Neural cell (in vitro differentiated cells): Measurements from ENCODE around the gene CHMP1A. TPM values are rescaled to one million over a fixed set of nuclear protein-coding genes. Genes with fewer than 3 reads are reported as not detected.
"Not testable (repeated sequence)": the region's sequence is repeated elsewhere in the genome, so short reads cannot be mapped to it uniquely, and the experiment has no call there.

ENCODE experiments used
- H2AFZ ChIP-seq: fragments of 200-600, 300-800 bp; sonication (generic), shearing (Covaris generic); 2 replicates; pipeline ENCODE4 v1.6.0; 2014; ENCODE audit warnings: low read depth, mild to moderate bottlenecking, antibody characterized with exemption, low read length, moderate library complexity
- H3F3A ChIP-seq: fragments of 200-600 bp; shearing (Covaris generic); 2 replicates; pipeline ENCODE4 v1.6.1; 2016; ENCODE audit warnings: mild to moderate bottlenecking, moderate library complexity, mixed read lengths, antibody characterized with exemption, low read length; ENCODE audit not compliant: insufficient read depth, poor library complexity, severe bottlenecking
- H3K27ac ChIP-seq: fragments of 200-600, 300-800 bp; sonication (generic), shearing (Covaris generic); 2 replicates; pipeline ENCODE4 v1.5.1; 2014; ENCODE audit warnings: mild to moderate bottlenecking, low read length, moderate library complexity
- H3K27me3 ChIP-seq: fragments of 300-800, 200-600 bp; sonication (generic), shearing (Covaris generic); 2 replicates; pipeline ENCODE4 v1.6.0; 2014; ENCODE audit warnings: mild to moderate bottlenecking, low read depth, low read length, moderate library complexity; ENCODE audit not compliant: insufficient read depth
- H3K36me3 ChIP-seq: fragments of 300-800, 200-600 bp; sonication (generic), shearing (Covaris generic); 2 replicates; pipeline ENCODE4 v1.5.1; 2014; ENCODE audit warnings: mild to moderate bottlenecking, antibody characterized with exemption, low read length, moderate library complexity; ENCODE audit not compliant: insufficient read depth
- H3K4me2 ChIP-seq: fragments of 300-800, 200-600 bp; sonication (generic), shearing (Covaris generic); 2 replicates; pipeline ENCODE4 v1.6.0; 2014; ENCODE audit warnings: mild to moderate bottlenecking, low read length
- H3K4me3 ChIP-seq: fragments of 300-800, 200-600 bp; sonication (generic), shearing (Covaris generic); 2 replicates; pipeline ENCODE4 v1.5.1; 2014; ENCODE audit warnings: mild to moderate bottlenecking, low read length, moderate library complexity
- H3K79me2 ChIP-seq: fragments of 200-600 bp; shearing (Covaris generic); replicated peaks from 2 replicates; pipeline ENCODE4 v1.6.0; 2014; ENCODE audit warnings: mild to moderate bottlenecking, low read length, moderate library complexity; ENCODE audit not compliant: insufficient read depth
- H3K9ac ChIP-seq: fragments of 300-800, 200-600 bp; sonication (generic), shearing (Covaris generic); 2 replicates; pipeline ENCODE4 v1.6.1; 2016; ENCODE audit warnings: mild to moderate bottlenecking, low read length, mixed read lengths
- H3K9me2 ChIP-seq: fragments of 200-600 bp; shearing (Covaris generic); 2 replicates; pipeline ENCODE4 v1.6.1; 2016; ENCODE audit warnings: mild to moderate bottlenecking, low read length, mixed read lengths; ENCODE audit not compliant: insufficient read depth
- H3K9me3 ChIP-seq: fragments of 200-600, 300-800 bp; sonication (generic), shearing (Covaris generic); 2 replicates; pipeline ENCODE4 v1.6.1; 2016; ENCODE audit warnings: mild to moderate bottlenecking, mixed run types, low read length, moderate library complexity, mixed read lengths
- H4K20me1 ChIP-seq: fragments of 200-600 bp; shearing (Covaris generic); 2 replicates; pipeline ENCODE4 v1.6.1; 2016; ENCODE audit warnings: mild to moderate bottlenecking, mixed run types; ENCODE audit not compliant: insufficient read depth
- EP300 ChIP-seq: fragments of 450-650 bp; conservative IDR thresholded peaks from 2 replicates; pipeline ENCODE4 v1.6.1; 2014; ENCODE audit warnings: antibody characterized with exemption, mild to moderate bottlenecking, moderate library complexity; ENCODE audit not compliant: poor library complexity, severe bottlenecking
- EZH2 ChIP-seq: fragments of 200-600, 300-800 bp; shearing (Covaris generic), sonication (generic); IDR thresholded peaks from 2 replicates; pipeline ENCODE4 v1.6.1; 2014; ENCODE audit warnings: antibody characterized with exemption, low read length, borderline replicate concordance, mild to moderate bottlenecking; ENCODE audit not compliant: insufficient read depth, poor library complexity, severe bottlenecking
- MXI1 ChIP-seq: fragments of 450-650 bp; conservative IDR thresholded peaks from 2 replicates; pipeline ENCODE4 v1.6.1; 2014; ENCODE audit warnings: antibody characterized with exemption, mild to moderate bottlenecking; ENCODE audit not compliant: poor library complexity, severe bottlenecking
- POLR2AphosphoS5 ChIP-seq: IDR thresholded peaks from 2 replicates; pipeline ENCODE4 v1.6.1; 2012
- RAD21 ChIP-seq: fragments of 450-650 bp; conservative IDR thresholded peaks from 2 replicates; pipeline ENCODE4 v1.6.1; 2014; ENCODE audit warnings: antibody characterized with exemption, mild to moderate bottlenecking, moderate library complexity
- SMC3 ChIP-seq: fragments of 450-650 bp; conservative IDR thresholded peaks from 2 replicates; pipeline ENCODE4 v1.6.1; 2014; ENCODE audit warnings: antibody characterized with exemption, mild to moderate bottlenecking, moderate library complexity; ENCODE audit not compliant: poor library complexity
- TAF1 ChIP-seq: IDR thresholded peaks from 2 replicates; pipeline ENCODE4 v1.6.1; 2012; ENCODE audit warnings: low read depth
- polyA plus RNA-seq: library from polyadenylated mRNA; depleted of rRNA; stranded (reverse); fragments of >200 nt; gene quantifications from 2 replicates; pipeline ENCODE4 v1.2.3, GENCODE V29; 2014
- TF ChIP-seq, protein P1 (sequence below): fragments of 450-650 bp; IDR thresholded peaks from 2 replicates; pipeline ENCODE4 v1.5.1; 2014; ENCODE audit warnings: antibody characterized with exemption, mild to moderate bottlenecking, moderate library complexity; ENCODE audit not compliant: poor library complexity, severe bottlenecking
- TF ChIP-seq, protein P2 (sequence below): IDR thresholded peaks from 2 replicates; pipeline ENCODE4 v1.6.1; 2012; ENCODE audit warnings: borderline replicate concordance

CHMP1A gene
- polyA plus RNA-seq, 1 donor from 2014 or later, result 113 TPM

DNA sequence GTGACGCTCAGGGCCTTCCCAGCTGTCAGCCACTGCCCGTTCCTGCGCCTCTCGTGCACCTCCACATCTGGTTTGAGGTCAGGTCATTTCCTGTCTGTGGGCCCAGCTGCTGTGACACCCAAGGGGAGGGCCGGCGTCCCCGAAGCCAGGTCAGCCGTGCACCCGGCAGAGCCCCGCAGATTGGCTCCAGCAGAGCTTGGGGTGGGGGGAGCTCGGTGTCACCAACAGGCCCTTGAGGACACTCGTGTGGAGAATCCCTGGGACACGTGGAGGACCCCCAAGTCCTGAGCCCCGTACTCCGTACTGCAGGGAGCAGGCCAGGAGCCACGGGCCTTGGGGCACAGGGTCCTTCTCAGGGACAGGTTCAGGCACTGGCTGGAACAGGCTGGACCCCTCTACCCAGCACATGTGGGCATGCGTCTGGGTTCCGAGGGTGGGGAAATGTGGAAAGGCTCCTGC lies 39.2 kb upstream of the CHMP1A start:
- Histone ChIP-seq H3K27ac (no peak overlapping the region), H2AFZ (no peak overlapping the region), H3K4me3 (no peak overlapping the region), H3K36me3 (no peaks in the 10 kb centered on the region), H4K20me1 (no peaks in the 10 kb centered on the region), H3K9me3 (no peaks in the 10 kb centered on the region), H3K9ac (no peak overlapping the region), H3K79me2 (no peaks in the 10 kb centered on the region), H3K27me3 (no peaks in the 10 kb centered on the region), H3K9me2 (no peaks in the 10 kb centered on the region), H3F3A (no peaks in the 10 kb centered on the region), H3K4me2 (no peak overlapping the region)
- no peak for TF ChIP-seq SMC3
- peak; percentile 4 for TF ChIP-seq POLR2AphosphoS5
- no peak for TF ChIP-seq MXI1

DNA sequence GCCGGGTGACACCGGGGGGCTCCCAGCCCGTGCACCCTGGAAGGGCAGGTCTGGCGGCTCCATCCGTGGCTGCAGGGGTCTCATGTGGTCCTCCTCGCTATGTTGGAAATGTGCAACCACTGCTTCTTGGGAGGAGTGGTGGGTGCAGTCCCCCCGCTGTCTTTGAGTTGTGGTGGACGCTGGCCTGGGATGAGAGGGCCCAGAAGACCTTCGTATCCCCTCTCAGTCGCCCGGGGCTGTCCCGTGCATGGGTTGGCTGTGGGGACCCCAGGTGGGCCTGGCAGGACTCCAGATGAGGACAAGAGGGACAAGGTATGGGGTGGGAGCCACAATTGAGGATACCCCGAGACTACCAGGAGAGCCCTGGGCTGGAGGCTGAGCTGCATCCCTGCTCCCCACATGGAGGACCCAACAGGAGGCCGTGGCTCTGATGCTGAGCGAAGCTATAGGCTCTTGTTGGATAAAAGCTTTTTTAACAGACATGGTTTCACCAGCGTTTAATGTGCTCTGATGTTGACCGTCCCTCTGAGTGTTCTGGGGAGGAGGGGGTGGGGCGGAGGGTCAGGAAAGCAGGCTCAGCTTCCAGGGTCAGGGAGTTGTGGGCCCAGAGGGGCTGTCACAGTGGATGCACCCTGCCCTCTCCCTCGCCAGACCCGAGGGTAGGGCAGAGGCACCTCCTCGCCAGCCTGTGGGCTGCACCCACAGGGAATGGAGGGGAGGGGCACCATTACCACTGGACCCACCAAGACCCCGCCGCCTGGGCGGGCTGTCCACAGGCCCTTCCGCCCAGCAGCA lies 38.6 kb upstream of the CHMP1A start:
- Histone ChIP-seq H4K20me1 (no peaks in the 10 kb centered on the region), H3K4me2 (no peak overlapping the region), H3K4me3 (no peak overlapping the region), H3K36me3 (no peaks in the 10 kb centered on the region), H3F3A (no peaks in the 10 kb centered on the region), H3K9ac (no peak overlapping the region), H3K27me3 (no peaks in the 10 kb centered on the region), H3K27ac (no peak overlapping the region), H3K9me3 (no peaks in the 10 kb centered on the region), H2AFZ (no peak overlapping the region), H3K9me2 (no peaks in the 10 kb centered on the region), H3K79me2 (no peaks in the 10 kb centered on the region)
- TF ChIP-seq, protein P1, sequence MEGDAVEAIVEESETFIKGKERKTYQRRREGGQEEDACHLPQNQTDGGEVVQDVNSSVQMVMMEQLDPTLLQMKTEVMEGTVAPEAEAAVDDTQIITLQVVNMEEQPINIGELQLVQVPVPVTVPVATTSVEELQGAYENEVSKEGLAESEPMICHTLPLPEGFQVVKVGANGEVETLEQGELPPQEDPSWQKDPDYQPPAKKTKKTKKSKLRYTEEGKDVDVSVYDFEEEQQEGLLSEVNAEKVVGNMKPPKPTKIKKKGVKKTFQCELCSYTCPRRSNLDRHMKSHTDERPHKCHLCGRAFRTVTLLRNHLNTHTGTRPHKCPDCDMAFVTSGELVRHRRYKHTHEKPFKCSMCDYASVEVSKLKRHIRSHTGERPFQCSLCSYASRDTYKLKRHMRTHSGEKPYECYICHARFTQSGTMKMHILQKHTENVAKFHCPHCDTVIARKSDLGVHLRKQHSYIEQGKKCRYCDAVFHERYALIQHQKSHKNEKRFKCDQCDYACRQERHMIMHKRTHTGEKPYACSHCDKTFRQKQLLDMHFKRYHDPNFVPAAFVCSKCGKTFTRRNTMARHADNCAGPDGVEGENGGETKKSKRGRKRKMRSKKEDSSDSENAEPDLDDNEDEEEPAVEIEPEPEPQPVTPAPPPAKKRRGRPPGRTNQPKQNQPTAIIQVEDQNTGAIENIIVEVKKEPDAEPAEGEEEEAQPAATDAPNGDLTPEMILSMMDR, result no peak
- no peak for TF ChIP-seq MXI1
- no peak for TF ChIP-seq EP300
- no peak for TF ChIP-seq TAF1
- no peak for TF ChIP-seq RAD21
- no peak for TF ChIP-seq POLR2AphosphoS5

DNA sequence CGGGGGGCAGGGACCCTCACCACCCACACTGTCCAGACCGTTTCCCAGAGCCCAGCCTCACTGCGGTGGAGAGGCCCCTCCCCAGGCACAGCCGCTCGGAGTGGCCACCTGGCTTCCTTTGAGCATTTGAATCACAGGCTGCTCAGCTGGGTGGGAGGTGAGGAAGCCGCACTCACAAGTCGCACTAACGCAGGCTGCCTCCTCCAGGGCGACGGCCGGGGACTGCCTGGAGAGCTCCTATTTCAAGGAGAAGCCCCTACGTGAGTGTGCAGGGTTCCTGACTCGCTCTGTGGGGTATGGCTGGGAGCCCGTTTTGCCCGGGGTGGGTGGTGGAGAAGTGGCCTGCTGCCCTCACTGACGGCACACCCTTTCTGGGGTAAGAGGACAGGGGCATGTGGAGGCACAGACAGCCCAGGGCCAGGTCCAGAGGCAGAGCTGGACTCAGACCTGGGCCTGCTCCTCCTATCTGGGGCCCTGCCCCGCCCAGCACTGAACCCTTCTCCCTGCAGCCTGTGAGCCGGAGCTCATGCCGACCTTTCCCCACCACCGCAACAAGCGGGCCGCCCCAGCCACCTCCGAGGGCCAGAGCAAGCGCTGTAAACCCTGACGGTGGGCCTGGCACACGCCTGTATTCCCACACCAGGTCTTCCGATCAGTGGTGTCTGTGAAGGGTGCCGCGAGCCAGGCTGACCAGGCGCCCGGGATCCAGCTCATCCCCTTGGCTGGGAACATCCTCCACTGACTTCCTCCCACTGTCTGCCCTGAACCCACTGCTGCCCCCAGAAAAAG lies 37.8 kb upstream of the CHMP1A start:
- Histone ChIP-seq H3K4me2 (no peak overlapping the region), H3K4me3 (no peak overlapping the region), H2AFZ (no peak overlapping the region), H3K27ac (no peak overlapping the region), H3K9ac (no peak overlapping the region), H3F3A (no peaks in the 10 kb centered on the region), H3K79me2 (no peaks in the 10 kb centered on the region), H3K36me3 (no peaks in the 10 kb centered on the region), H3K9me3 (no peaks in the 10 kb centered on the region), H3K9me2 (no peaks in the 10 kb centered on the region), H3K27me3 (no peaks in the 10 kb centered on the region), H4K20me1 (no peaks in the 10 kb centered on the region)
- no peak for TF ChIP-seq TAF1
- no peak for TF ChIP-seq POLR2AphosphoS5
- TF ChIP-seq, protein P1, result no peak
- TF ChIP-seq SMC3, result no peak
- TF ChIP-seq MXI1, result no peak
- TF ChIP-seq, protein P2, sequence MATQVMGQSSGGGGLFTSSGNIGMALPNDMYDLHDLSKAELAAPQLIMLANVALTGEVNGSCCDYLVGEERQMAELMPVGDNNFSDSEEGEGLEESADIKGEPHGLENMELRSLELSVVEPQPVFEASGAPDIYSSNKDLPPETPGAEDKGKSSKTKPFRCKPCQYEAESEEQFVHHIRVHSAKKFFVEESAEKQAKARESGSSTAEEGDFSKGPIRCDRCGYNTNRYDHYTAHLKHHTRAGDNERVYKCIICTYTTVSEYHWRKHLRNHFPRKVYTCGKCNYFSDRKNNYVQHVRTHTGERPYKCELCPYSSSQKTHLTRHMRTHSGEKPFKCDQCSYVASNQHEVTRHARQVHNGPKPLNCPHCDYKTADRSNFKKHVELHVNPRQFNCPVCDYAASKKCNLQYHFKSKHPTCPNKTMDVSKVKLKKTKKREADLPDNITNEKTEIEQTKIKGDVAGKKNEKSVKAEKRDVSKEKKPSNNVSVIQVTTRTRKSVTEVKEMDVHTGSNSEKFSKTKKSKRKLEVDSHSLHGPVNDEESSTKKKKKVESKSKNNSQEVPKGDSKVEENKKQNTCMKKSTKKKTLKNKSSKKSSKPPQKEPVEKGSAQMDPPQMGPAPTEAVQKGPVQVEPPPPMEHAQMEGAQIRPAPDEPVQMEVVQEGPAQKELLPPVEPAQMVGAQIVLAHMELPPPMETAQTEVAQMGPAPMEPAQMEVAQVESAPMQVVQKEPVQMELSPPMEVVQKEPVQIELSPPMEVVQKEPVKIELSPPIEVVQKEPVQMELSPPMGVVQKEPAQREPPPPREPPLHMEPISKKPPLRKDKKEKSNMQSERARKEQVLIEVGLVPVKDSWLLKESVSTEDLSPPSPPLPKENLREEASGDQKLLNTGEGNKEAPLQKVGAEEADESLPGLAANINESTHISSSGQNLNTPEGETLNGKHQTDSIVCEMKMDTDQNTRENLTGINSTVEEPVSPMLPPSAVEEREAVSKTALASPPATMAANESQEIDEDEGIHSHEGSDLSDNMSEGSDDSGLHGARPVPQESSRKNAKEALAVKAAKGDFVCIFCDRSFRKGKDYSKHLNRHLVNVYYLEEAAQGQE, result no peak
- no peak for TF ChIP-seq EP300
- no peak for TF ChIP-seq EZH2
- TF ChIP-seq RAD21, result no peak

DNA sequence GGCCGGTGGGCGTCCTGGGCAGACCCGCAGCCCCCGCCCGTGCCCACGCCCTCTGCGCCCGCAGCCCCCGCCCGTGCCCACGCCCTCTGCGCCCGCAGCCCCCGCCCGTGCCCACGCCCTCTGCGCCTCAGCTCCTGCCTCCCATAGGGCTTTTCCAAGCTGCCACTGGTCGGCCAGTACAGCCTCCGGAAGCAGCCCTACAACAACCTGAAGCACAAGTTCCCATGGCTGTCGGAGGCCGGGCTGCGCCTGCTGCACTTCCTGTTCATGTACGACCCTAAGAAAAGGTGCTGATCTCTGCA lies 37.2 kb upstream of the CHMP1A start:
- H3F3A ChIP-seq, H3K36me3 ChIP-seq: not testable (repeated sequence)

More for the DNA sequence above, 37.2 kb upstream of the CHMP1A start:
- not testable (repeated sequence) for H3K4me2 ChIP-seq, H3K4me3 ChIP-seq, H3K27me3 ChIP-seq, H3K79me2 ChIP-seq, H2AFZ ChIP-seq, H3K9me2 ChIP-seq, H3K27ac ChIP-seq, H4K20me1 ChIP-seq, H3K9ac ChIP-seq, H3K9me3 ChIP-seq
